ENCODE data around the gene KCNH1.

KCNH1 gene

GRCh38 chr1:210920716-210921694 is 212.9 kb downstream of the KCNH1 start:
- DNase-seq (ENCODE audit: low read depth in 2 of 3, low spot score in 1 of 3): no peak

- DNase-seq (ENCODE audit: low read depth in 2 of 3, low spot score in 1 of 3): no peak
Observed at GRCh38 chr1:210920258-210920657, 213.7 kb downstream of the KCNH1 start.

- DNase-seq (ENCODE audit: low read depth in 2 of 3, low spot score in 1 of 3): no peak
Observed at GRCh38 chr1:210918893-210919292, 215.1 kb downstream of the KCNH1 start.

GRCh38 chr1:210917560-210918169 is 216.3 kb downstream of the KCNH1 start:
- DNase-seq (ENCODE audit: low read depth in 2 of 3, low spot score in 1 of 3): no peak

- no peak for DNase-seq (ENCODE audit: low read depth in 2 of 3, low spot score in 1 of 3)
Observed at GRCh38 chr1:210916548-210916947, 217.4 kb downstream of the KCNH1 start.

GRCh38 chr1:210915890-210916507 is 217.9 kb downstream of the KCNH1 start:
- no peak for DNase-seq (ENCODE audit: low read depth in 2 of 3, low spot score in 1 of 3)

- DNase-seq (ENCODE audit: low read depth in 2 of 3, low spot score in 1 of 3): no peak
Observed at GRCh38 chr1:210912752-210913151, 221.2 kb downstream of the KCNH1 start.

- DNase-seq (ENCODE audit: low read depth in 2 of 3, low spot score in 1 of 3): no peak
Observed at GRCh38 chr1:210910020-210910575, 223.8 kb downstream of the KCNH1 start.

GRCh38 chr1:210908791-210909190 is 225.2 kb downstream of the KCNH1 start:
- DNase-seq (ENCODE audit: low read depth in 2 of 3, low spot score in 1 of 3): no peak

GRCh38 chr1:210908257-210908656 is 225.7 kb downstream of the KCNH1 start:
- no peak for DNase-seq (ENCODE audit: low read depth in 2 of 3, low spot score in 1 of 3)

GRCh38 chr1:210907251-210907805 is 226.6 kb downstream of the KCNH1 start:
- no peak for DNase-seq (ENCODE audit: low read depth in 2 of 3, low spot score in 1 of 3)

GRCh38 chr1:210905944-210906453 is 227.9 kb downstream of the KCNH1 start:
- DNase-seq (ENCODE audit: low read depth in 2 of 3, low spot score in 1 of 3): no peak

GRCh38 chr1:210905365-210905904 is 228.5 kb downstream of the KCNH1 start:
- no peak for DNase-seq (ENCODE audit: low read depth in 2 of 3, low spot score in 1 of 3)

- DNase-seq (ENCODE audit: low read depth in 2 of 3, low spot score in 1 of 3): no peak
Observed at GRCh38 chr1:210901981-210902770, 231.8 kb downstream of the KCNH1 start.

GRCh38 chr1:210900820-210901219 is 233.1 kb downstream of the KCNH1 start:
- DNase-seq (ENCODE audit: low read depth in 2 of 3, low spot score in 1 of 3): no peak

GRCh38 chr1:210900079-210900478 is 233.9 kb downstream of the KCNH1 start:
- DNase-seq (ENCODE audit: low read depth in 2 of 3, low spot score in 1 of 3): no peak

- no peak for DNase-seq (ENCODE audit: low read depth in 2 of 3, low spot score in 1 of 3)
Observed at GRCh38 chr1:210899676-210900075, 234.3 kb downstream of the KCNH1 start.

- no peak for DNase-seq (ENCODE audit: low read depth in 2 of 3, low spot score in 1 of 3)
Observed at GRCh38 chr1:210898473-210898872, 235.5 kb downstream of the KCNH1 start.

- no peak for DNase-seq (ENCODE audit: low read depth in 2 of 3, low spot score in 1 of 3)
Observed at GRCh38 chr1:210883821-210884220, 250.1 kb downstream of the KCNH1 start.
